OCI-LY7 (cell line): ENCODE measurements around the gene SMARCC1. TPM values are rescaled to one million over a fixed set of nuclear protein-coding genes. Genes with fewer than 3 reads are reported as not detected.

Experiments
- BruUV-seq: library from RNA; stranded (reverse); fragments of 400-500 nt; replicated peaks from 2 replicates; lab custom pipeline; 2021; lab: Mats Ljungman, UMichigan
- CTCF ChIA-PET: fragments of 300-600 bp; sonication (Branson Sonifier 250); formaldehyde crosslinking; loops from one replicate; lab custom pipeline; 2022; ENCODE audit warnings: antibody characterized with exemption; ENCODE audit not compliant: unreplicated experiment; lab: Charles Lee
- POLR2A ChIA-PET: fragments of 300-600 bp; sonication (Branson Sonifier 250); formaldehyde crosslinking; loops from one replicate; lab custom pipeline; 2022; ENCODE audit warnings: antibody characterized with exemption; lab: Charles Lee
- DNase-seq: peaks from one replicate; pipeline ENCODE4 v3.0.0-alpha.2; 2015; ENCODE audit warnings: low spot score
- H2AFZ ChIP-seq: fragments of 200-600 bp; sonication (generic), shearing (Covaris generic); 2 replicates; pipeline ENCODE4 v1.6.1; 2014; ENCODE audit warnings: mild to moderate bottlenecking, antibody characterized with exemption, low read length, moderate library complexity
- H3K27ac ChIP-seq: fragments of 200-600 bp; sonication (generic); 2 replicates; pipeline ENCODE4 v1.5.1; 2014; ENCODE audit warnings: mixed run types, low read depth, mild to moderate bottlenecking, moderate library complexity, low read length, inconsistent platforms; ENCODE audit not compliant: poor library complexity, severe bottlenecking
- H3K36me3 ChIP-seq: fragments of 200-600 bp; sonication (generic); 2 replicates; pipeline ENCODE4 v1.6.1; 2014; ENCODE audit warnings: mild to moderate bottlenecking, antibody characterized with exemption, low read length, moderate library complexity, mixed read lengths; ENCODE audit not compliant: insufficient read depth
- H3K4me1 ChIP-seq: fragments of 200-600 bp; sonication (generic); 2 replicates; pipeline ENCODE4 v1.5.1; 2014; ENCODE audit warnings: mild to moderate bottlenecking, low read length; ENCODE audit not compliant: insufficient read depth, poor library complexity, severe bottlenecking
- H3K4me2 ChIP-seq: fragments of 200-600 bp; sonication (generic); 2 replicates; pipeline ENCODE4 v1.6.1; 2014; ENCODE audit warnings: mild to moderate bottlenecking, low read length
- H3K4me3 ChIP-seq: fragments of 200-600 bp; sonication (generic); 2 replicates; pipeline ENCODE4 v1.5.1; 2014; ENCODE audit warnings: mild to moderate bottlenecking, low read depth, low read length; ENCODE audit not compliant: poor library complexity, severe bottlenecking
- H3K79me2 ChIP-seq: fragments of 200-600 bp; sonication (generic); 2 replicates; pipeline ENCODE4 v1.6.1; 2016; ENCODE audit warnings: low read depth, mild to moderate bottlenecking, low read length, moderate library complexity, mixed read lengths; ENCODE audit not compliant: insufficient read depth
- H3K9me2 ChIP-seq: fragments of 200-600 bp; sonication (generic); 2 replicates; pipeline ENCODE4 v1.6.1; 2016; ENCODE audit warnings: mild to moderate bottlenecking, low read length, mixed read lengths; ENCODE audit not compliant: insufficient read depth
- H3K9me3 ChIP-seq: fragments of 200-600 bp; sonication (generic); 2 replicates; pipeline ENCODE4 v1.6.1; 2014; ENCODE audit warnings: mild to moderate bottlenecking, mixed run types, low read length, mixed read lengths
- H4K20me1 ChIP-seq: fragments of 200-600 bp; sonication (generic); 2 replicates; pipeline ENCODE4 v1.6.1; 2014; ENCODE audit warnings: mild to moderate bottlenecking, antibody characterized with exemption, low read length, moderate library complexity, mixed read lengths; ENCODE audit not compliant: insufficient read depth
- CTCF ChIP-seq: fragments of 200-600 bp; sonication (generic); conservative IDR thresholded peaks from 2 replicates; pipeline ENCODE4 v1.5.1; 2014; ENCODE audit warnings: mild to moderate bottlenecking, antibody characterized with exemption, low read length, moderate library complexity, mixed read lengths
- EZH2phosphoT487 ChIP-seq: fragments of 200-600 bp; sonication (generic); IDR thresholded peaks from 2 replicates; pipeline ENCODE4 v1.6.1; 2018; ENCODE audit warnings: low read depth, borderline replicate concordance, mild to moderate bottlenecking, mixed run types, antibody characterized with exemption, low read length, moderate library complexity, mixed read lengths
- intact Hi-C: fragments of 100-400 bp; cut with micrococcal nuclease; formaldehyde crosslinking; loops from one replicate; pipeline ENCODE4 v1.10.0; 2022; ENCODE audit not compliant: unreplicated experiment
- total RNA-seq, 2 experiments: library from RNA; depleted of rRNA in 1 of 2; stranded (reverse); fragments of >200 nt in 1 of 2; shearing (Covaris generic) in 1 of 2; gene quantifications; 2 replicates each; pipeline ENCODE4 v1.2.3, GENCODE V29; 2014 to 2022

SMARCC1 gene
- total RNA-seq, 2 experiments from 2014 or later: 83.2 to 176 TPM

DNA sequence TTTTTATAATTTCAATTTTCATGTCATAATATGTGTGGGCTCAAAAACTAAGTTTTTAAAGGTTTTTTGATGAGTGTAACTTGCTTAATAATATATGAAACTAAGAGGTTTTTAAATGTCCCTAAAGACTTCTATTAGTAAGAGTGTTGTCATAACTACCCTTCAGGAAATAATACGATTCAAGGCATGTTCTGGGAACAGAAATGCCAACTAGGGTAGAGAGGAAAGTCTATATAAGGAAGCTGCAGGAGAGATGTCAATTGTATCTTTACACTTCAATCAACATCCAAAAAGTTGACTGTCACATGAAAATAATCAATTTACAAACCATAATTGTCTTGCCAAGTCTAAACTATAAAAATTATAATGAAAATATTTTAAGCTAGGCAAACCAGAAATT, 76.3 kb downstream of the SMARCC1 start:
- Histone ChIP-seq H3K79me2 (no peaks in the 10 kb centered on the region), H3K9me2 (no peaks in the 10 kb centered on the region), H3K4me2 (no peak overlapping the region), H4K20me1 (no peaks in the 10 kb centered on the region), H3K9me3 (no peaks in the 10 kb centered on the region), H3K27ac (no peak overlapping the region), H2AFZ (no peak overlapping the region), H3K4me1 (no peaks in the 10 kb centered on the region), H3K4me3 (no peak overlapping the region), H3K36me3 (peaks cover 93% of the 10 kb centered on the region)
- no peak for DNase-seq
- ChIA-PET CTCF (no interaction called here), POLR2A (interaction anchor here (0.6 to 1.2 kb wide), 4 partner anchors 34 to 1864 kb away, joined by 3 read pairs; no protein-coding TSS in a partner anchor)
- intact Hi-C loops: no loop called here
- TF ChIP-seq CTCF (no peak), EZH2phosphoT487 (no peak)
- TSS peak; percentile 19 for BruUV-seq

GRCh38 chr3:47704237-47704612, 77.5 kb downstream of the SMARCC1 start:
- POLR2A ChIA-PET: interaction anchor here (0.7 kb wide), 2 partner anchors 80 to 1497 kb away, joined by 3 read pairs; no protein-coding TSS in a partner anchor
- peaks cover 95% of the 10 kb centered on the region for H3K36me3 ChIP-seq
- H3K4me2 ChIP-seq: no peak overlapping the region
- no peaks in the 10 kb centered on the region for H3K9me2 ChIP-seq
- CTCF ChIA-PET: no interaction called here
- no peak for DNase-seq
- no peaks in the 10 kb centered on the region for H3K79me2 ChIP-seq
- H4K20me1 ChIP-seq: no peaks in the 10 kb centered on the region
- no peaks in the 10 kb centered on the region for H3K9me3 ChIP-seq
- H3K4me3 ChIP-seq: no peak overlapping the region
- no TSS peak for BruUV-seq
- H3K27ac ChIP-seq: no peak overlapping the region
- no peak overlapping the region for H2AFZ ChIP-seq
- H3K4me1 ChIP-seq: no peaks in the 10 kb centered on the region
- TF ChIP-seq EZH2phosphoT487 (no peak), CTCF (no peak)
- intact Hi-C loops: no loop called here

DNA sequence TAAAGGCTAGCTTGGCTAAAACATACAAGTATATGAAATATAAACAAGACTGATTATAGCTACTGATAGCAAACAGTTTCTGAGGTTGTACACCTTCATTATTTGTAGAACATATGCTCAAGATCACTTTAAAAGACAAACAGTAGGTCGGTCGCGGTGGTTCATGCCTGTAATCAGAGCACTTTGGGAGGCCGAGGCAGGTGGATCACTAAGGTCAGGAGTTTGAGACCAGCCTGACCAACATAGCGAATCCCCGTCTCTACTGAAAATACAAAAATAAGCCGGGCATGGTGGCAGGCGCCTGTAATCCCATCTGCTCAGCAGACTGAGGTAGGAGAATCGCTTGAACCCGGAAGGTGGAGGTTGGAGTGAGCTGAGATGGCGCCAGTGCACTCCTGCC, 80.3 kb downstream of the SMARCC1 start:
- H3K79me2 ChIP-seq: no peaks in the 10 kb centered on the region
- no peaks in the 10 kb centered on the region for H3K9me3 ChIP-seq
- TF ChIP-seq CTCF (no peak), EZH2phosphoT487 (no peak)
- H3K4me2 ChIP-seq: no peak overlapping the region
- no peak for DNase-seq
- ChIA-PET POLR2A (no interaction called here), CTCF (no interaction called here)
- H3K4me1 ChIP-seq: no peaks in the 10 kb centered on the region
- H2AFZ ChIP-seq: no peak overlapping the region
- no peaks in the 10 kb centered on the region for H3K9me2 ChIP-seq
- no peak overlapping the region for H3K27ac ChIP-seq
- H4K20me1 ChIP-seq: no peaks in the 10 kb centered on the region
- no peak overlapping the region for H3K4me3 ChIP-seq
- intact Hi-C loops: no loop called here
- BruUV-seq: no TSS peak
- peaks cover 94% of the 10 kb centered on the region for H3K36me3 ChIP-seq
